HepG2 (cell line): ENCODE results near the gene MPP3. TPM values are rescaled to one million over a fixed set of nuclear protein-coding genes. Genes with fewer than 3 reads are reported as not detected.

Source experiments
- CCDC6 ChIP-seq: sonication (generic); formaldehyde crosslinking; IDR thresholded peaks from 2 replicates; pipeline ENCODE4 v1.8.1; 2022; ENCODE audit warnings: mild to moderate bottlenecking, missing genetic modification reagents, moderate library complexity
- CREB3 ChIP-seq: sonication (generic); formaldehyde crosslinking; IDR thresholded peaks from 2 replicates; pipeline ENCODE4 v1.5.0; 2020; ENCODE audit warnings: missing genetic modification reagents
- E2F1 ChIP-seq: sonication (generic); formaldehyde crosslinking; IDR thresholded peaks from 2 replicates; pipeline ENCODE4 v1.5.0; 2020; ENCODE audit warnings: missing genetic modification reagents
- NPAS2 ChIP-seq: sonication (generic); formaldehyde crosslinking; IDR thresholded peaks from 2 replicates; pipeline ENCODE4 v1.8.0; 2022; ENCODE audit warnings: mild to moderate bottlenecking, missing genetic modification reagents, borderline replicate concordance
- PHF21A ChIP-seq: sonication (generic); formaldehyde crosslinking; IDR thresholded peaks from 2 replicates; pipeline ENCODE4 v1.5.0; 2020; ENCODE audit warnings: mild to moderate bottlenecking, missing genetic modification reagents
- PPARG ChIP-seq: conservative IDR thresholded peaks from 2 replicates; pipeline ENCODE4 v1.6.1; 2016; ENCODE audit warnings: missing biosample characterization, missing genetic modification reagents
- RAD51 ChIP-seq: fragments of 450-650 bp; IDR thresholded peaks from 2 replicates; pipeline ENCODE4 v1.6.1; 2016; ENCODE audit warnings: borderline replicate concordance
- SRSF1 ChIP-seq: fragments of 200-400 bp; formaldehyde crosslinking; optimal IDR thresholded peaks from 2 replicates; pipeline ENCODE3; 2017; ENCODE audit warnings: mild to moderate bottlenecking, low read depth, low read length, moderate library complexity
- ZNF232 ChIP-seq: sonication (generic); formaldehyde crosslinking; IDR thresholded peaks from 2 replicates; pipeline ENCODE4 v1.4.0; 2020; ENCODE audit warnings: missing genetic modification reagents, borderline replicate concordance
- ZNF264 ChIP-seq: sonication (generic); formaldehyde crosslinking; IDR thresholded peaks from 2 replicates; pipeline ENCODE4 v1.4.0; 2020; ENCODE audit warnings: missing genetic modification reagents
- ZNF431 ChIP-seq: sonication (generic); formaldehyde crosslinking; IDR thresholded peaks from 2 replicates; pipeline ENCODE4 v1.9.0; 2022; ENCODE audit warnings: missing genetic modification reagents, low read depth, mild to moderate bottlenecking, borderline replicate concordance
- ZNF558 ChIP-seq: sonication (generic); formaldehyde crosslinking; IDR thresholded peaks from 2 replicates; pipeline ENCODE4 v1.9.0; 2022; ENCODE audit warnings: mild to moderate bottlenecking, missing genetic modification reagents, borderline replicate concordance
- ZNF567 ChIP-seq: sonication (generic); formaldehyde crosslinking; IDR thresholded peaks from 2 replicates; pipeline ENCODE4 v1.8.1; 2023; ENCODE audit warnings: mild to moderate bottlenecking, missing genetic modification reagents, borderline replicate concordance
- ZNF589 ChIP-seq: sonication (generic); formaldehyde crosslinking; conservative IDR thresholded peaks from 2 replicates; pipeline ENCODE4 v1.8.0; 2022; ENCODE audit warnings: mild to moderate bottlenecking, moderate library complexity, missing genetic modification reagents
- ZNF616 ChIP-seq: sonication (generic); formaldehyde crosslinking; IDR thresholded peaks from 2 replicates; pipeline ENCODE4 v1.5.0; 2020; ENCODE audit warnings: low read depth, mild to moderate bottlenecking, missing genetic modification reagents
- ZNF672 ChIP-seq: sonication (generic); formaldehyde crosslinking; IDR thresholded peaks from 2 replicates; pipeline ENCODE4 v1.8.1; 2022; ENCODE audit warnings: missing genetic modification reagents
- ZNF746 ChIP-seq: sonication (generic); formaldehyde crosslinking; IDR thresholded peaks from 2 replicates; pipeline ENCODE4 v1.8.0; 2022; ENCODE audit warnings: mild to moderate bottlenecking, missing genetic modification reagents
- ZSCAN31 ChIP-seq: sonication (generic); formaldehyde crosslinking; IDR thresholded peaks from 2 replicates; pipeline ENCODE4 v1.5.0; 2020; ENCODE audit warnings: low read depth, mild to moderate bottlenecking, missing genetic modification reagents
- polyA plus RNA-seq, 8 experiments: library from polyadenylated mRNA; depleted of rRNA in 3 of 8; stranded (reverse) in 7 of 8; unstranded in 1 of 8; fragments of >200 nt; fragmentation: Illumina TruSeq in 4 of 8; extraction: Trizol in 4 of 8; gene quantifications; 2 replicates each; pipeline versions ENCODE4 v1.2.1 to v1.2.3, GENCODE V29; 2011 to 2016; ENCODE audit warnings: low read depth in 4 of 8, missing spikeins in 1 of 8, mixed read lengths in 1 of 8; ENCODE audit not compliant: insufficient read depth in 1 of 8
- total RNA-seq, 5 experiments: library from RNA; depleted of rRNA; stranded (reverse); fragments of >200 nt; fragmentation: Illumina TruSeq; extraction: Trizol; gene quantifications; 2 replicates each; pipeline ENCODE4 v1.2.3, GENCODE V29; 2016; ENCODE audit warnings: low read depth in 1 of 5
- TF ChIP-seq, protein P1 (sequence below): sonication (generic); formaldehyde crosslinking; IDR thresholded peaks from 2 replicates; pipeline ENCODE4 v1.4.0; 2020; ENCODE audit warnings: missing genetic modification reagents
- TF ChIP-seq, protein P2 (sequence below): sonication (generic); formaldehyde crosslinking; IDR thresholded peaks from 2 replicates; pipeline ENCODE4 v1.4.0; 2020; ENCODE audit warnings: mild to moderate bottlenecking, low read depth, missing genetic modification reagents
- TF ChIP-seq, protein P3 (sequence below): sonication (generic); formaldehyde crosslinking; conservative IDR thresholded peaks from 2 replicates; pipeline ENCODE4 v1.8.0; 2022; ENCODE audit warnings: missing genetic modification reagents

The MPP3 gene
- total and polyA plus RNA-seq, 2 of the 13 experiments (the other 11 are each of a cell fraction or from before 2014, with no cell fraction given) = 0.91 to 1.8 TPM

DNA sequence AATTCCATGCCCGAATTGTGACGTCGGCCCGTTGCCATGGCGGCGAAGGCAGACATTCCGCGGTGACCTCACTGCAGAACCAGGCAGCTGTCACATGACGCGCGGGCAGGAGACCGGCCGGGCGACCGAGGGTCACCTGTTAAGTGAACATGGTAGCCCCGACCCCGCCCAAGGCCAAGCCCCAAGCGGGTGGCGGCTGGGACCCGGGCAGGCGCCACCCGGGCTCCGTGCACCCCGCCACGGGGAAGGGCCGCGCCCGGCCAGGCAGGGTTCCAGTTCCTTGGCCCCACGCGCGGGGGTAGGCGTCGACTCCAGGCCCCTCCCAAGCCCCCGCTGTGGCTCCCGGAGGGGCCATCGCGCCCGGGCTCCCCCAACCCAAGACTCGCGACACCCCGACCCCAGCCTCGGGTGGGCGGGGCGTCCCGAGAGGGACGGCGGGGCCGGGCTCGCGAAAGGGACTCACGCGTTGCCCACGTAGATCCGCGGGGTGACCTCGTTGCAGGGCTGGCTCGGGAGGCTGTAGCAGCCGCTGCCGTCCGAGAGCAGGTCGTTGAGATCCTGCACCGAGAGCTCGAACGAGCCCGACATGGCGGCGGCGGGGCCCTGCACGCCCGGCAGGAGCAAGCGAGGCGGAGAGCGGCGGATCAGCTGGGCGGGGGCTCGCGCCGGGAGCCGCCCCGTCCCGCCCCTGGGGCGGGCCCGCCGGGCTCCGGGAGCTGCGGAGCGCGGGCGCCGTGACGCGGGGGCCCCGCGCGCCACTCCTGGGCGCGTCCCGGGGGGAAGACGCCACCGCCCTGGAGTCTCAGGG is 54.4 kb downstream of the MPP3 start, which contains the start of gene DUSP3 (continued):
- TF ChIP-seq, protein P1, sequence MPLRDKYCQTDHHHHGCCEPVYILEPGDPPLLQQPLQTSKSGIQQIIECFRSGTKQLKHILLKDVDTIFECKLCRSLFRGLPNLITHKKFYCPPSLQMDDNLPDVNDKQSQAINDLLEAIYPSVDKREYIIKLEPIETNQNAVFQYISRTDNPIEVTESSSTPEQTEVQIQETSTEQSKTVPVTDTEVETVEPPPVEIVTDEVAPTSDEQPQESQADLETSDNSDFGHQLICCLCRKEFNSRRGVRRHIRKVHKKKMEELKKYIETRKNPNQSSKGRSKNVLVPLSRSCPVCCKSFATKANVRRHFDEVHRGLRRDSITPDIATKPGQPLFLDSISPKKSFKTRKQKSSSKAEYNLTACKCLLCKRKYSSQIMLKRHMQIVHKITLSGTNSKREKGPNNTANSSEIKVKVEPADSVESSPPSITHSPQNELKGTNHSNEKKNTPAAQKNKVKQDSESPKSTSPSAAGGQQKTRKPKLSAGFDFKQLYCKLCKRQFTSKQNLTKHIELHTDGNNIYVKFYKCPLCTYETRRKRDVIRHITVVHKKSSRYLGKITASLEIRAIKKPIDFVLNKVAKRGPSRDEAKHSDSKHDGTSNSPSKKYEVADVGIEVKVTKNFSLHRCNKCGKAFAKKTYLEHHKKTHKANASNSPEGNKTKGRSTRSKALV (CRISPR knock-in tag) = peak; percentile 63; the same call in 1 of the 2 replicates
- TF ChIP-seq NPAS2 (CRISPR knock-in tag) = no peak
- no peak; the same call in 1 of the 2 replicates for TF ChIP-seq ZNF616 (CRISPR knock-in tag)
- peak; percentile 98 for TF ChIP-seq ZNF558 (CRISPR knock-in tag)
- peak; percentile 79; the same call in 1 of the 2 replicates for TF ChIP-seq CCDC6 (CRISPR knock-in tag)
- peak; percentile 78; the same call in 1 of the 2 replicates for TF ChIP-seq ZNF567 (CRISPR knock-in tag)
- no peak for TF ChIP-seq ZNF264 (CRISPR knock-in tag)
- TF ChIP-seq, protein P2, sequence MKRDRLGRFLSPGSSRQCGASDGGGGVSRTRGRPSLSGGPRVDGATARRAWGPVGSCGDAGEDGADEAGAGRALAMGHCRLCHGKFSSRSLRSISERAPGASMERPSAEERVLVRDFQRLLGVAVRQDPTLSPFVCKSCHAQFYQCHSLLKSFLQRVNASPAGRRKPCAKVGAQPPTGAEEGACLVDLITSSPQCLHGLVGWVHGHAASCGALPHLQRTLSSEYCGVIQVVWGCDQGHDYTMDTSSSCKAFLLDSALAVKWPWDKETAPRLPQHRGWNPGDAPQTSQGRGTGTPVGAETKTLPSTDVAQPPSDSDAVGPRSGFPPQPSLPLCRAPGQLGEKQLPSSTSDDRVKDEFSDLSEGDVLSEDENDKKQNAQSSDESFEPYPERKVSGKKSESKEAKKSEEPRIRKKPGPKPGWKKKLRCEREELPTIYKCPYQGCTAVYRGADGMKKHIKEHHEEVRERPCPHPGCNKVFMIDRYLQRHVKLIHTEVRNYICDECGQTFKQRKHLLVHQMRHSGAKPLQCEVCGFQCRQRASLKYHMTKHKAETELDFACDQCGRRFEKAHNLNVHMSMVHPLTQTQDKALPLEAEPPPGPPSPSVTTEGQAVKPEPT (CRISPR knock-in tag) = 0 out of 2 replicates have a peak, but pooled peaks have one; percentile 66
- TF ChIP-seq ZNF589 (CRISPR knock-in tag) = peak; percentile 86; the same call in 1 of the 2 replicates
- TF ChIP-seq, protein P3, sequence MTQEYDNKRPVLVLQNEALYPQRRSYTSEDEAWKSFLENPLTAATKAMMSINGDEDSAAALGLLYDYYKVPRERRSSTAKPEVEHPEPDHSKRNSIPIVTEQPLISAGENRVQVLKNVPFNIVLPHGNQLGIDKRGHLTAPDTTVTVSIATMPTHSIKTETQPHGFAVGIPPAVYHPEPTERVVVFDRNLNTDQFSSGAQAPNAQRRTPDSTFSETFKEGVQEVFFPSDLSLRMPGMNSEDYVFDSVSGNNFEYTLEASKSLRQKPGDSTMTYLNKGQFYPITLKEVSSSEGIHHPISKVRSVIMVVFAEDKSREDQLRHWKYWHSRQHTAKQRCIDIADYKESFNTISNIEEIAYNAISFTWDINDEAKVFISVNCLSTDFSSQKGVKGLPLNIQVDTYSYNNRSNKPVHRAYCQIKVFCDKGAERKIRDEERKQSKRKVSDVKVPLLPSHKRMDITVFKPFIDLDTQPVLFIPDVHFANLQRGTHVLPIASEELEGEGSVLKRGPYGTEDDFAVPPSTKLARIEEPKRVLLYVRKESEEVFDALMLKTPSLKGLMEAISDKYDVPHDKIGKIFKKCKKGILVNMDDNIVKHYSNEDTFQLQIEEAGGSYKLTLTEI (CRISPR knock-in tag) = no peak
- TF ChIP-seq ZNF431 (CRISPR knock-in tag) = peak; percentile 77
- TF ChIP-seq PPARG (CRISPR knock-in tag) = no peak
- no peak for TF ChIP-seq ZNF672 (CRISPR knock-in tag)
- TF ChIP-seq E2F1 (CRISPR knock-in tag) = no peak
- TF ChIP-seq SRSF1 = no peak
- TF ChIP-seq ZNF232 (CRISPR knock-in tag) = peak; percentile 58; the same call in 1 of the 2 replicates
- peak; percentile 14 for TF ChIP-seq ZNF746 (CRISPR knock-in tag)
- peak; percentile 84 for TF ChIP-seq RAD51
- TF ChIP-seq PHF21A (CRISPR knock-in tag) = peak; percentile 68
- TF ChIP-seq ZSCAN31 (CRISPR knock-in tag) = no peak
- peak; percentile 87; the same call in 1 of the 2 replicates for TF ChIP-seq CREB3 (CRISPR knock-in tag)
